ENCODE measurements around the gene FBXO48.

GRCh38 chr2:68434981-68435380, 32.1 kb downstream of the FBXO48 start:
- TF ChIP-seq POLR2AphosphoS5 (IDR thresholded peaks at IDR 0.05; ENCODE audit: borderline replicate concordance, low read depth, low read length) = no peak
- TF ChIP-seq EZH2 (IDR thresholded peaks at IDR 0.05) = no peak
- no peak for TF ChIP-seq FOXP2 (optimal IDR thresholded peaks at IDR 0.05; ENCODE audit: control extremely low read depth, extremely low read length, insufficient read depth)
